GM23338 (cell line): ENCODE results near the gene TBC1D7. TPM values are rescaled to one million over a fixed set of nuclear protein-coding genes. Genes with fewer than 3 reads are reported as not detected.

ENCODE experiments used
- ATAC-seq: fragments of 200-7000 bp; cut with Tn5 transposase; 3 replicates; pipeline ENCODE4 v1.9.1; 2020
- DNase-seq: peaks from one replicate; pipeline ENCODE4 v3.0.0-alpha.2; 2015; ENCODE audit warnings: low spot score
- H2AFZ ChIP-seq: fragments of 200-600 bp; sonication (generic); 2 replicates; pipeline ENCODE4 v1.8.0; 2016; ENCODE audit warnings: antibody characterized with exemption, mild to moderate bottlenecking, moderate library complexity
- H3F3A ChIP-seq: fragments of 200-600 bp; sonication (generic); replicated peaks from 2 replicates; pipeline ENCODE4 v1.8.0; 2017; ENCODE audit warnings: antibody characterized with exemption, mixed run types, low read depth
- H3K27ac ChIP-seq: fragments of 200-600 bp; sonication (generic); 2 replicates; pipeline ENCODE4 v1.6.1; 2016; ENCODE audit warnings: low read depth
- H3K27me3 ChIP-seq: fragments of 200-600 bp; sonication (generic); 2 replicates; pipeline ENCODE4 v1.8.0; 2016; ENCODE audit warnings: mild to moderate bottlenecking, mixed run types, moderate library complexity; ENCODE audit not compliant: insufficient read depth
- H3K36me3 ChIP-seq: fragments of 200-600 bp; sonication (generic); 2 replicates; pipeline ENCODE4 v1.8.0; 2016; ENCODE audit warnings: mild to moderate bottlenecking; ENCODE audit not compliant: insufficient read depth
- H3K4me1 ChIP-seq: fragments of 200-600 bp; sonication (generic); 2 replicates; pipeline ENCODE4 v1.8.0; 2016; ENCODE audit warnings: mild to moderate bottlenecking, moderate library complexity; ENCODE audit not compliant: insufficient read depth
- H3K4me2 ChIP-seq: fragments of 200-600 bp; sonication (generic); 2 replicates; pipeline ENCODE4 v1.7.1; 2017; ENCODE audit warnings: mixed run types
- H3K4me3 ChIP-seq: fragments of 200-600 bp; sonication (generic); 2 replicates; pipeline ENCODE4 v1.6.1; 2016; ENCODE audit warnings: mixed run types
- H3K79me2 ChIP-seq: fragments of 200-600 bp; sonication (generic); replicated peaks from 2 replicates; pipeline ENCODE4 v1.8.0; 2017; ENCODE audit warnings: mild to moderate bottlenecking; ENCODE audit not compliant: insufficient read depth
- H3K9me2 ChIP-seq: fragments of 200-600 bp; sonication (generic); 2 replicates; pipeline ENCODE4 v1.8.0; 2017; ENCODE audit not compliant: insufficient read depth
- H4K20me1 ChIP-seq: fragments of 200-600 bp; sonication (generic); replicated peaks from 2 replicates; pipeline ENCODE4 v1.8.0; 2017; ENCODE audit warnings: mild to moderate bottlenecking; ENCODE audit not compliant: insufficient read depth
- H3K27ac Mint-ChIP-seq: 2 replicates; pipeline ENCODE4 v1.8.0; 2020; ENCODE audit warnings: inconsistent platforms, mild to moderate bottlenecking, moderate library complexity, mixed read lengths
- H3K27me3 Mint-ChIP-seq: 3 replicates; pipeline ENCODE4 v1.8.0; 2022; ENCODE audit warnings: low read depth, mild to moderate bottlenecking, moderate library complexity, mixed read lengths, inconsistent platforms; ENCODE audit not compliant: insufficient read depth, poor library complexity
- H3K36me3 Mint-ChIP-seq: 3 replicates; pipeline ENCODE4 v1.8.0; 2021; ENCODE audit warnings: low read depth, mild to moderate bottlenecking, inconsistent platforms, moderate library complexity, mixed read lengths
- H3K4me1 Mint-ChIP-seq: 3 replicates; pipeline ENCODE4 v1.8.0; 2020; ENCODE audit warnings: mild to moderate bottlenecking, inconsistent platforms, mixed read lengths
- H3K4me3 Mint-ChIP-seq: 3 replicates; pipeline ENCODE4 v1.8.0; 2021; ENCODE audit warnings: moderate library complexity, mild to moderate bottlenecking, inconsistent platforms, mixed read lengths
- H3K9me3 Mint-ChIP-seq: 3 replicates; pipeline ENCODE4 v1.8.0; 2020; ENCODE audit warnings: moderate library complexity, mild to moderate bottlenecking, inconsistent platforms, mixed read lengths
- EZH2phosphoT487 ChIP-seq: fragments of 200-600 bp; sonication (generic); IDR thresholded peaks from one replicate; pipeline ENCODE4 v1.8.1; 2018; ENCODE audit warnings: antibody characterized with exemption; ENCODE audit not compliant: unreplicated experiment
- JUNB ChIP-seq: IDR thresholded peaks from one replicate; pipeline ENCODE4 v1.6.1; 2016; ENCODE audit warnings: antibody characterized with exemption; ENCODE audit not compliant: unreplicated experiment
- NANOG ChIP-seq: IDR thresholded peaks from 2 replicates; pipeline ENCODE4 v1.6.1; 2016; ENCODE audit warnings: antibody characterized with exemption, borderline replicate concordance
- POLR2AphosphoS5 ChIP-seq: IDR thresholded peaks from 2 replicates; pipeline ENCODE4 v1.6.1; 2016; ENCODE audit warnings: antibody characterized with exemption, low read depth
- ZNF331 ChIP-seq: fragments of 250-450 bp; sonication (Bioruptor Pico); IDR thresholded peaks from 2 replicates; pipeline ENCODE4 v1.5.0; 2020; ENCODE audit warnings: low read depth, mild to moderate bottlenecking, moderate library complexity
- polyA plus RNA-seq: library from polyadenylated mRNA; unstranded; fragments of >200 nt; fragmentation: Nextera tagmentation; extraction: Ambion mirVana; gene quantifications from 2 replicates; pipeline ENCODE4 v1.2.1, GENCODE V29; 2016
- total RNA-seq: library from RNA; depleted of rRNA; stranded (reverse); fragments of >200 nt; shearing (Covaris generic); gene quantifications from 2 replicates; pipeline ENCODE4 v1.2.3, GENCODE V29; 2014
- TF ChIP-seq, protein P1 (sequence below), 2 experiments: fragments of 200-600 bp in 1 of 2; sonication (generic) in 1 of 2; conservative IDR thresholded peaks; 2 replicates each; pipeline versions ENCODE4 v1.5.1 to v1.6.1; 2016 to 2017; ENCODE audit warnings: antibody characterized with exemption in 2 of 2, low read depth in 2 of 2, mild to moderate bottlenecking in 2 of 2, moderate library complexity in 1 of 2
- TF ChIP-seq, protein P2 (sequence below): IDR thresholded peaks from one replicate; pipeline ENCODE4 v1.6.1; 2018; ENCODE audit warnings: antibody characterized with exemption; ENCODE audit not compliant: unreplicated experiment
- TF ChIP-seq, protein P3 (sequence below): fragments of 250-450 bp; sonication (Bioruptor Pico); IDR thresholded peaks from 2 replicates; pipeline ENCODE4 v1.5.0; 2020; ENCODE audit warnings: mild to moderate bottlenecking, moderate library complexity
- TF ChIP-seq, protein P4 (sequence below): IDR thresholded peaks from 2 replicates; pipeline ENCODE4 v1.6.1; 2016; ENCODE audit warnings: antibody characterized with exemption

The TBC1D7 gene
- total and polyA plus RNA-seq, 2 experiments from 2014 or later, result 62.0 to 70.4 TPM

DNA sequence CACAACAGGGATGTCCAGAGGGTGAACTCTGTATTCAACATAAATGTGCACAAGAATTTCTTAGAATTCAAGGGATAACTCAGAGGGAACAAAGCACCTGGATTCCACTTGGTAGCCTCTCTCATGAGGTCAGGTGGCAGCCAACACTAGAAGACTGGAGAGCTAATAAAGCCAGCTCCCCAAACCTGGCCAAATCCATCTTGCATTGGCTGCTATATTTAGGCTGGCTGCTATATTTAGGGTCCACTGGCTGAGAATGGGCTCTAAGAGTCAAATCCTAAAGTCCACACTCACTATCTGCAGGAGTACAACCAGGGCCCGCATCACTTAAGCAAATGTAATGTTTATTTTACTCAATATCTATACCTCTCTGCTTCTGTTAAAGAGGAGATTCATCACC lies 20.0 kb downstream of the TBC1D7 start:
- Mint-ChIP-seq H3K4me3 (no peak overlapping the region), H3K9me3 (no peaks in the 10 kb centered on the region), H3K27ac (no peak overlapping the region), H3K36me3 (peaks cover 52% of the 10 kb centered on the region), H3K27me3 (no peaks in the 10 kb centered on the region), H3K4me1 (no peaks in the 10 kb centered on the region)
- no peaks in the 10 kb centered on the region for H3F3A ChIP-seq
- no peak overlapping the region for H2AFZ ChIP-seq
- no peak overlapping the region for H3K4me3 ChIP-seq
- no peaks in the 10 kb centered on the region for H3K27me3 ChIP-seq
- no peak for DNase-seq
- no peaks in the 10 kb centered on the region for H3K9me2 ChIP-seq
- no peak for ATAC-seq
- H3K79me2 ChIP-seq, result no peaks in the 10 kb centered on the region
- H4K20me1 ChIP-seq, result peaks cover 9% of the 10 kb centered on the region; the same call in 1 of the 2 replicates
- no peak for TF ChIP-seq EZH2phosphoT487
- TF ChIP-seq, protein P1, sequence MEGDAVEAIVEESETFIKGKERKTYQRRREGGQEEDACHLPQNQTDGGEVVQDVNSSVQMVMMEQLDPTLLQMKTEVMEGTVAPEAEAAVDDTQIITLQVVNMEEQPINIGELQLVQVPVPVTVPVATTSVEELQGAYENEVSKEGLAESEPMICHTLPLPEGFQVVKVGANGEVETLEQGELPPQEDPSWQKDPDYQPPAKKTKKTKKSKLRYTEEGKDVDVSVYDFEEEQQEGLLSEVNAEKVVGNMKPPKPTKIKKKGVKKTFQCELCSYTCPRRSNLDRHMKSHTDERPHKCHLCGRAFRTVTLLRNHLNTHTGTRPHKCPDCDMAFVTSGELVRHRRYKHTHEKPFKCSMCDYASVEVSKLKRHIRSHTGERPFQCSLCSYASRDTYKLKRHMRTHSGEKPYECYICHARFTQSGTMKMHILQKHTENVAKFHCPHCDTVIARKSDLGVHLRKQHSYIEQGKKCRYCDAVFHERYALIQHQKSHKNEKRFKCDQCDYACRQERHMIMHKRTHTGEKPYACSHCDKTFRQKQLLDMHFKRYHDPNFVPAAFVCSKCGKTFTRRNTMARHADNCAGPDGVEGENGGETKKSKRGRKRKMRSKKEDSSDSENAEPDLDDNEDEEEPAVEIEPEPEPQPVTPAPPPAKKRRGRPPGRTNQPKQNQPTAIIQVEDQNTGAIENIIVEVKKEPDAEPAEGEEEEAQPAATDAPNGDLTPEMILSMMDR (conservative IDR thresholded peaks at IDR 0.05; ENCODE audit: low read depth in 2 of 2), result no peak
- H3K4me2 ChIP-seq, result no peak overlapping the region
- no peaks in the 10 kb centered on the region for H3K4me1 ChIP-seq
- no peak overlapping the region for H3K27ac ChIP-seq
- H3K36me3 ChIP-seq, result peaks cover 33% of the 10 kb centered on the region

DNA sequence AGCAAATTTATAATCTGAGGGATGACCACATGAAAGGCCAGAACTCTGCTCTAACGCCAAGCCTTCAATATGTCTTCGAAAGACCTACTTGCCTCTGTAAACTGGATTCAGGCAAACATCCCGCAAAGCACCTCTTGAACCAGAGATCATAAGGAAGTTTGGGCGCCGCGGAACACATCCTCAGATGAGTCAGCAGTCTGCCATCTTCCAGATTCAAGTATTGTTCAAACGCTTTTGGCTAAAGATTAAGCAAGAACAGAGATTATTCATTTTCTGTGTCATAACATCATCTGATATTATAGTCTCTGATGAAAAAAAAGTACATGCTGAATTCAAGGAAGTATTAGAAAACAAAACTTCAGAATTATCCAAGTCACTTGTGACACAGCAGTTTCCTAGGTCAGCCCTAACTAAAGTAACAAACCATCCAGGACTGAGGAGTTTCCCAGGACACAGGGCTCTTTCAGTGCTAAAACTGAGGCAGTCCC lies 20.8 kb downstream of the TBC1D7 start:
- Histone ChIP-seq H2AFZ (no peak overlapping the region), H3K27me3 (no peaks in the 10 kb centered on the region), H3K9me2 (no peaks in the 10 kb centered on the region), H3K4me3 (no peak overlapping the region), H4K20me1 (peaks cover 9% of the 10 kb centered on the region; the same call in 1 of the 2 replicates), H3K36me3 (peaks cover 39% of the 10 kb centered on the region), H3K4me2 (no peak overlapping the region), H3K79me2 (no peaks in the 10 kb centered on the region), H3K27ac (peak overlapping the region; percentile 45; the same call in 1 of the 2 replicates), H3K4me1 (no peaks in the 10 kb centered on the region), H3F3A (no peaks in the 10 kb centered on the region)
- no peaks in the 10 kb centered on the region for H3K4me1 Mint-ChIP-seq
- no peak for ATAC-seq
- DNase-seq, result no peak
- no peak overlapping the region for H3K4me3 Mint-ChIP-seq
- peak overlapping the region; percentile 85 for H3K27ac Mint-ChIP-seq
- H3K9me3 Mint-ChIP-seq, result no peaks in the 10 kb centered on the region
- peaks cover 54% of the 10 kb centered on the region for H3K36me3 Mint-ChIP-seq
- peaks cover 3% of the 10 kb centered on the region for H3K27me3 Mint-ChIP-seq
- TF ChIP-seq JUNB (no peak), ZNF331 (CRISPR knock-in tag) (no peak), NANOG (no peak), POLR2AphosphoS5 (no peak), EZH2phosphoT487 (no peak)
- TF ChIP-seq, protein P2, sequence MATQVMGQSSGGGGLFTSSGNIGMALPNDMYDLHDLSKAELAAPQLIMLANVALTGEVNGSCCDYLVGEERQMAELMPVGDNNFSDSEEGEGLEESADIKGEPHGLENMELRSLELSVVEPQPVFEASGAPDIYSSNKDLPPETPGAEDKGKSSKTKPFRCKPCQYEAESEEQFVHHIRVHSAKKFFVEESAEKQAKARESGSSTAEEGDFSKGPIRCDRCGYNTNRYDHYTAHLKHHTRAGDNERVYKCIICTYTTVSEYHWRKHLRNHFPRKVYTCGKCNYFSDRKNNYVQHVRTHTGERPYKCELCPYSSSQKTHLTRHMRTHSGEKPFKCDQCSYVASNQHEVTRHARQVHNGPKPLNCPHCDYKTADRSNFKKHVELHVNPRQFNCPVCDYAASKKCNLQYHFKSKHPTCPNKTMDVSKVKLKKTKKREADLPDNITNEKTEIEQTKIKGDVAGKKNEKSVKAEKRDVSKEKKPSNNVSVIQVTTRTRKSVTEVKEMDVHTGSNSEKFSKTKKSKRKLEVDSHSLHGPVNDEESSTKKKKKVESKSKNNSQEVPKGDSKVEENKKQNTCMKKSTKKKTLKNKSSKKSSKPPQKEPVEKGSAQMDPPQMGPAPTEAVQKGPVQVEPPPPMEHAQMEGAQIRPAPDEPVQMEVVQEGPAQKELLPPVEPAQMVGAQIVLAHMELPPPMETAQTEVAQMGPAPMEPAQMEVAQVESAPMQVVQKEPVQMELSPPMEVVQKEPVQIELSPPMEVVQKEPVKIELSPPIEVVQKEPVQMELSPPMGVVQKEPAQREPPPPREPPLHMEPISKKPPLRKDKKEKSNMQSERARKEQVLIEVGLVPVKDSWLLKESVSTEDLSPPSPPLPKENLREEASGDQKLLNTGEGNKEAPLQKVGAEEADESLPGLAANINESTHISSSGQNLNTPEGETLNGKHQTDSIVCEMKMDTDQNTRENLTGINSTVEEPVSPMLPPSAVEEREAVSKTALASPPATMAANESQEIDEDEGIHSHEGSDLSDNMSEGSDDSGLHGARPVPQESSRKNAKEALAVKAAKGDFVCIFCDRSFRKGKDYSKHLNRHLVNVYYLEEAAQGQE, result no peak
- TF ChIP-seq, protein P3, sequence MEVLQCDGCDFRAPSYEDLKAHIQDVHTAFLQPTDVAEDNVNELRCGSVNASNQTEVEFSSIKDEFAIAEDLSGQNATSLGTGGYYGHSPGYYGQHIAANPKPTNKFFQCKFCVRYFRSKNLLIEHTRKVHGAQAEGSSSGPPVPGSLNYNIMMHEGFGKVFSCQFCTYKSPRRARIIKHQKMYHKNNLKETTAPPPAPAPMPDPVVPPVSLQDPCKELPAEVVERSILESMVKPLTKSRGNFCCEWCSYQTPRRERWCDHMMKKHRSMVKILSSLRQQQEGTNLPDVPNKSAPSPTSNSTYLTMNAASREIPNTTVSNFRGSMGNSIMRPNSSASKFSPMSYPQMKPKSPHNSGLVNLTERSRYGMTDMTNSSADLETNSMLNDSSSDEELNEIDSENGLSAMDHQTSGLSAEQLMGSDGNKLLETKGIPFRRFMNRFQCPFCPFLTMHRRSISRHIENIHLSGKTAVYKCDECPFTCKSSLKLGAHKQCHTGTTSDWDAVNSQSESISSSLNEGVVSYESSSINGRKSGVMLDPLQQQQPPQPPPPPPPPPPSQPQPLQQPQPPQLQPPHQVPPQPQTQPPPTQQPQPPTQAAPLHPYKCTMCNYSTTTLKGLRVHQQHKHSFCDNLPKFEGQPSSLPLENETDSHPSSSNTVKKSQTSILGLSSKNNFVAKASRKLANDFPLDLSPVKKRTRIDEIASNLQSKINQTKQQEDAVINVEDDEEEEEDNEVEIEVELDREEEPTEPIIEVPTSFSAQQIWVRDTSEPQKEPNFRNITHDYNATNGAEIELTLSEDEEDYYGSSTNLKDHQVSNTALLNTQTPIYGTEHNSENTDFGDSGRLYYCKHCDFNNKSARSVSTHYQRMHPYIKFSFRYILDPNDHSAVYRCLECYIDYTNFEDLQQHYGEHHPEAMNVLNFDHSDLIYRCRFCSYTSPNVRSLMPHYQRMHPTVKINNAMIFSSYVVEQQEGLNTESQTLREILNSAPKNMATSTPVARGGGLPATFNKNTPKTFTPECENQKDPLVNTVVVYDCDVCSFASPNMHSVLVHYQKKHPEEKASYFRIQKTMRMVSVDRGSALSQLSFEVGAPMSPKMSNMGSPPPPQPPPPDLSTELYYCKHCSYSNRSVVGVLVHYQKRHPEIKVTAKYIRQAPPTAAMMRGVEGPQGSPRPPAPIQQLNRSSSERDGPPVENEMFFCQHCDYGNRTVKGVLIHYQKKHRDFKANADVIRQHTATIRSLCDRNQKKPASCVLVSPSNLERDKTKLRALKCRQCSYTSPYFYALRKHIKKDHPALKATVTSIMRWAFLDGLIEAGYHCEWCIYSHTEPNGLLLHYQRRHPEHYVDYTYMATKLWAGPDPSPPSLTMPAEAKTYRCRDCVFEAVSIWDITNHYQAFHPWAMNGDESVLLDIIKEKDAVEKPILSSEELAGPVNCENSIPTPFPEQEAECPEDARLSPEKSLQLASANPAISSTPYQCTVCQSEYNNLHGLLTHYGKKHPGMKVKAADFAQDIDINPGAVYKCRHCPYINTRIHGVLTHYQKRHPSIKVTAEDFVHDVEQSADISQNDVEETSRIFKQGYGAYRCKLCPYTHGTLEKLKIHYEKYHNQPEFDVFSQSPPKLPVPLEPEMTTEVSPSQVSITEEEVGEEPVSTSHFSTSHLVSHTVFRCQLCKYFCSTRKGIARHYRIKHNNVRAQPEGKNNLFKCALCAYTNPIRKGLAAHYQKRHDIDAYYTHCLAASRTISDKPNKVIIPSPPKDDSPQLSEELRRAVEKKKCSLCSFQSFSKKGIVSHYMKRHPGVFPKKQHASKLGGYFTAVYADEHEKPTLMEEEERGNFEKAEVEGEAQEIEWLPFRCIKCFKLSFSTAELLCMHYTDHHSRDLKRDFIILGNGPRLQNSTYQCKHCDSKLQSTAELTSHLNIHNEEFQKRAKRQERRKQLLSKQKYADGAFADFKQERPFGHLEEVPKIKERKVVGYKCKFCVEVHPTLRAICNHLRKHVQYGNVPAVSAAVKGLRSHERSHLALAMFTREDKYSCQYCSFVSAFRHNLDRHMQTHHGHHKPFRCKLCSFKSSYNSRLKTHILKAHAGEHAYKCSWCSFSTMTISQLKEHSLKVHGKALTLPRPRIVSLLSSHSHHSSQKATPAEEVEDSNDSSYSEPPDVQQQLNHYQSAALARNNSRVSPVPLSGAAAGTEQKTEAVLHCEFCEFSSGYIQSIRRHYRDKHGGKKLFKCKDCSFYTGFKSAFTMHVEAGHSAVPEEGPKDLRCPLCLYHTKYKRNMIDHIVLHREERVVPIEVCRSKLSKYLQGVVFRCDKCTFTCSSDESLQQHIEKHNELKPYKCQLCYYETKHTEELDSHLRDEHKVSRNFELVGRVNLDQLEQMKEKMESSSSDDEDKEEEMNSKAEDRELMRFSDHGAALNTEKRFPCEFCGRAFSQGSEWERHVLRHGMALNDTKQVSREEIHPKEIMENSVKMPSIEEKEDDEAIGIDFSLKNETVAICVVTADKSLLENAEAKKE (CRISPR knock-in tag), result no peak
- TF ChIP-seq, protein P4, sequence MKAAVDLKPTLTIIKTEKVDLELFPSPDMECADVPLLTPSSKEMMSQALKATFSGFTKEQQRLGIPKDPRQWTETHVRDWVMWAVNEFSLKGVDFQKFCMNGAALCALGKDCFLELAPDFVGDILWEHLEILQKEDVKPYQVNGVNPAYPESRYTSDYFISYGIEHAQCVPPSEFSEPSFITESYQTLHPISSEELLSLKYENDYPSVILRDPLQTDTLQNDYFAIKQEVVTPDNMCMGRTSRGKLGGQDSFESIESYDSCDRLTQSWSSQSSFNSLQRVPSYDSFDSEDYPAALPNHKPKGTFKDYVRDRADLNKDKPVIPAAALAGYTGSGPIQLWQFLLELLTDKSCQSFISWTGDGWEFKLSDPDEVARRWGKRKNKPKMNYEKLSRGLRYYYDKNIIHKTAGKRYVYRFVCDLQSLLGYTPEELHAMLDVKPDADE, result no peak
